H1 (cell line): ENCODE measurements around the gene CNBD2. TPM values are rescaled to one million over a fixed set of nuclear protein-coding genes. Genes with fewer than 3 reads are reported as not detected.

Experiments used
- BRCA1 ChIP-seq: IDR thresholded peaks from 2 replicates; pipeline ENCODE4 v1.6.1; 2012; ENCODE audit warnings: low read depth, low read length, improper control_type of control experiment
- CHD2 ChIP-seq: IDR thresholded peaks from 2 replicates; pipeline ENCODE4 v1.6.1; 2012; ENCODE audit warnings: low read length, improper control_type of control experiment
- CHD7 ChIP-seq: fragments of 300-600 bp; sonication (generic); IDR thresholded peaks from 2 replicates; pipeline ENCODE4 v1.7.1; 2012; ENCODE audit warnings: low read length, moderate library complexity, mild to moderate bottlenecking, inconsistent platforms; ENCODE audit not compliant: insufficient replicate concordance
- CREB1 ChIP-seq: IDR thresholded peaks from 2 replicates; pipeline ENCODE4 v1.6.1; 2012; ENCODE audit warnings: inconsistent platforms
- E2F6 ChIP-seq: IDR thresholded peaks from 2 replicates; pipeline ENCODE4 v1.6.1; 2012; ENCODE audit warnings: inconsistent platforms
- MAX ChIP-seq: IDR thresholded peaks from 2 replicates; pipeline ENCODE4 v1.6.1; 2012; ENCODE audit warnings: inconsistent platforms
- NANOG ChIP-seq: IDR thresholded peaks from 2 replicates; pipeline ENCODE4 v1.6.1; 2011; ENCODE audit warnings: low read length, low read depth, mild to moderate bottlenecking, inconsistent platforms; ENCODE audit not compliant: insufficient read depth, poor library complexity, severe bottlenecking
- NRF1 ChIP-seq: IDR thresholded peaks from 2 replicates; pipeline ENCODE4 v1.6.1; 2011; ENCODE audit warnings: mild to moderate bottlenecking, low read depth, low read length, improper control_type of control experiment
- RAD21 ChIP-seq, 2 experiments: IDR thresholded peaks in 1 of 2; conservative IDR thresholded peaks in 1 of 2; 2 replicates each; pipeline ENCODE4 v1.6.1; 2011; ENCODE audit warnings: low read depth in 2 of 2, low read length in 2 of 2, improper control_type of control experiment in 1 of 2, inconsistent platforms in 1 of 2, mild to moderate bottlenecking in 1 of 2, moderate library complexity in 1 of 2
- RFX5 ChIP-seq: IDR thresholded peaks from 2 replicates; pipeline ENCODE4 v1.6.1; 2011; ENCODE audit warnings: low read depth, low read length, improper control_type of control experiment, borderline replicate concordance
- SRF ChIP-seq: IDR thresholded peaks from 2 replicates; pipeline ENCODE4 v1.6.1; 2011; ENCODE audit warnings: mild to moderate bottlenecking, low read depth, low read length, moderate library complexity
- polyA plus RNA-seq, 7 experiments: library from polyadenylated mRNA; depleted of rRNA in 3 of 7; stranded (reverse) in 5 of 7; unstranded in 2 of 7; fragments of >200 nt in 5 of 7; fragments of 200-250 nt in 2 of 7; gene quantifications; 1 replicate in 5 of 7; 2 replicates in 1 of 7; 4 replicates in 1 of 7; pipeline versions ENCODE4 v1.2.1 to v1.2.3, GENCODE V29; 2011 to 2013; ENCODE audit warnings: missing spikeins in 2 of 7, mixed read lengths in 2 of 7
- total RNA-seq: library from RNA; stranded (reverse); fragmentation: NEBNext Ultra II Directional; extraction: Animal tissue kit (Norgen Biotek cat#: 25700); gene quantifications from 2 replicates; pipeline ENCODE4 v1.2.1, GENCODE V29; 2021

The CNBD2 gene
- total and polyA plus RNA-seq, 2 of the 8 experiments (the other 6 are each of a cell fraction or from before 2014, with no cell fraction given) = 2.6 to 4.5 TPM

- TF ChIP-seq CHD7 (no peak), SRF (no peak), CREB1 (no peak), BRCA1 (no peak), RAD21 (IDR thresholded peaks at IDR 0.05 in 1 of 2, conservative IDR thresholded peaks at IDR 0.05 in 1 of 2; ENCODE audit: low read depth in 2 of 2, low read length in 2 of 2) (no peak), NANOG (no peak), MAX (no peak), E2F6 (no peak), RFX5 (no peak), NRF1 (no peak), CHD2 (no peak)
Measured at GRCh38 chr20:35947907-35948306, 20.5 kb upstream of the CNBD2 start (continued).
